Heart right ventricle (tissue), 16 donors: ENCODE measurements around the gene RAB22A. TPM values are rescaled to one million over a fixed set of nuclear protein-coding genes. Genes with fewer than 3 reads are reported as not detected.

ENCODE experiments used
- ATAC-seq, 8 donors: fragments of 200-7000 bp; cut with Tn5 transposase; one replicate each; pipeline ENCODE4 v1.9.1; 2020; ENCODE audit warnings: mild to moderate bottlenecking in 8 of 8, moderate library complexity in 8 of 8, moderate number of reproducible peaks in 1 of 8
- DNase-seq, 2 donors: peaks; one replicate each; pipeline ENCODE4 v3.0.0-alpha.2; 2020
- H3K27ac ChIP-seq, 10 donors: fragments of 200-600 bp; sonication (generic) in 2 of 10; one replicate each; pipeline versions ENCODE4 v1.5.0 to v1.8.0; 2020 to 2022; ENCODE audit warnings: mild to moderate bottlenecking in 3 of 10
- H3K27me3 ChIP-seq, 7 donors: fragments of 200-600 bp; one replicate each; pipeline ENCODE4 v1.8.0; 2021 to 2022; ENCODE audit warnings: mild to moderate bottlenecking in 2 of 7
- H3K36me3 ChIP-seq, 9 donors: fragments of 200-600 bp; sonication (generic) in 1 of 9; one replicate each; pipeline versions ENCODE4 v1.5.0 to v1.8.0; 2020 to 2022; ENCODE audit warnings: mild to moderate bottlenecking in 2 of 9
- H3K4me1 ChIP-seq, 9 donors: fragments of 200-600 bp; sonication (generic) in 1 of 9; one replicate each; pipeline versions ENCODE4 v1.5.0 to v1.8.0; 2020 to 2022; ENCODE audit warnings: mild to moderate bottlenecking in 4 of 9
- H3K4me3 ChIP-seq, 10 donors: fragments of 200-600 bp; sonication (generic) in 2 of 10; one replicate each; pipeline versions ENCODE4 v1.5.0 to v1.8.0; 2020 to 2022; ENCODE audit warnings: mild to moderate bottlenecking in 7 of 10, moderate library complexity in 2 of 10
- H3K9me3 ChIP-seq, 11 donors: fragments of 200-600 bp in 10 of 11; sonication (generic) in 2 of 11; one replicate each; pipeline versions ENCODE4 v1.5.0 to v1.8.0; 2013 to 2022; ENCODE audit warnings: mild to moderate bottlenecking in 2 of 11, control low read depth in 1 of 11, moderate library complexity in 1 of 11
- CTCF ChIP-seq, 9 donors: fragments of 200-600 bp; sonication (generic) in 2 of 9; IDR thresholded peaks; one replicate each; pipeline versions ENCODE4 v1.5.0 to v1.8.0; 2021 to 2022; ENCODE audit warnings: antibody characterized with exemption in 9 of 9, mild to moderate bottlenecking in 5 of 9, moderate library complexity in 1 of 9
- WGBS, 2 donors: extraction: QIAGEN DNeasy Blood & Tissue Kit; methylation state at CpG; one replicate each; pipeline ENCODE4 v1.1.7; 2013; ENCODE audit warnings: inconsistent platforms in 1 of 2; 5-methylcytosine and 5-hydroxymethylcytosine counted together
- intact Hi-C, 10 donors: fragments of 100-400 bp; cut with DNase I; formaldehyde crosslinking; loops; one replicate each; pipeline versions ENCODE4 v1.11.1 to v1.14.2; 2022
- polyA plus RNA-seq, 2 donors: library from polyadenylated mRNA; stranded (reverse); fragments of 200-250 nt; gene quantifications; one replicate each; pipeline ENCODE4 v1.2.3, GENCODE V29; 2013
- total RNA-seq, 10 donors: library from RNA; stranded (reverse); fragmentation: NEBNext Ultra II Directional in 3 of 10; extraction: Animal tissue kit (Norgen Biotek cat#: 25700) in 3 of 10; gene quantifications; one replicate each; pipeline versions ENCODE4 v1.2.1 to v1.2.4, GENCODE V29; 2021 to 2023
- donor health status: Arrhythmogenic right ventricular cardiomyopathy.
- donor health status: ischemic (EF 13 %, LVEDD 7.1; RV severe dilation, severe dysfunction).
- donor health status: healthy with polysubstance abuse.
- donor health status: DM: no; HTN: yes; CAD: no.
- donor health status: DM: no; HTN: no; CAD: no.
- donor health status: ischemic (EF 25% LVEDD 6.9; RV normal size, moderate dysfunction).
- donor health status: ischemic (EF 25% LVEDD 5.7; RV mildly dilated, moderate dysfunction).
- donor health status: healthy.
- donor health status: DM: yes; HTN: yes; CAD: no.
- donor health status: Ischemic cardiomyopathy.
- donor health status: ischemic (EF 35%, LVEDD 5.7; RV mildly dilated, moderate dysfunction).
- donor health status: nonischemic (EF 11% LVEDD 7.7; RV severe dilation, severe dysfunction).
- donor health status: DM: yes; HTN: yes; CAD: no.
- donor health status: PGD.
- donor health status: ischemic (EF 29% LVEDD 5.4; RV normal size, mild dysfunction).
- donor health status: nonischemic (EF 23%, LVEDD 6.1; RV moderate dilation, normal function).

Gene RAB22A
- total and polyA plus RNA-seq, 12 donors, result 4.2 to 8.5 (median 6.8) TPM

- Histone ChIP-seq H3K27ac (no peak overlapping the region), H3K36me3 (peaks cover 0 to 96% (median 22%) of the 10 kb centered on the region in 9 donors), H3K9me3 (no peaks in the 10 kb centered on the region), H3K4me3 (no peak overlapping the region), H3K27me3 (no peaks in the 10 kb centered on the region), H3K4me1 (peaks cover 0 to 5% (median 0%) of the 10 kb centered on the region in 9 donors)
- TF ChIP-seq CTCF (IDR thresholded peaks at IDR 0.05), result no peak
- 81 to 90% methylated on average over 9 of the region's 9 CpGs for WGBS, 2 donors
- DNase-seq, result no peak
- intact Hi-C loops, result no loop called here
- ATAC-seq, result no peak
Measured at GRCh38 chr20:58267389-58268215, 41.9 kb upstream of the RAB22A start.

GRCh38 chr20:58268421-58268821 lies 41.1 kb upstream of the RAB22A start:
- intact Hi-C loops, result no loop called here
- peaks cover 0 to 5% (median 0%) of the 10 kb centered on the region in 9 donors for H3K4me1 ChIP-seq
- H3K4me3 ChIP-seq, result no peak overlapping the region
- H3K36me3 ChIP-seq, result peaks cover 0 to 93% (median 19%) of the 10 kb centered on the region in 9 donors
- ATAC-seq (no peak), DNase-seq (no peak)
- WGBS, 2 donors, result 96 to 98% methylated on average over 7 of the region's 7 CpGs
- H3K9me3 ChIP-seq, result no peaks in the 10 kb centered on the region
- H3K27ac ChIP-seq, result no peak overlapping the region
- H3K27me3 ChIP-seq, result no peaks in the 10 kb centered on the region
- no peak for TF ChIP-seq CTCF (IDR thresholded peaks at IDR 0.05)

- ATAC-seq, result no peak
- Histone ChIP-seq H3K4me3 (no peak overlapping the region), H3K4me1 (peaks cover 0 to 5% (median 0%) of the 10 kb centered on the region in 9 donors), H3K27ac (no peak overlapping the region), H3K27me3 (no peaks in the 10 kb centered on the region), H3K36me3 (peaks cover 0 to 86% (median 16%) of the 10 kb centered on the region in 9 donors), H3K9me3 (peaks cover 0 to 4% (median 0%) of the 10 kb centered on the region in 11 donors)
- intact Hi-C loops, result no loop called here
- 69 to 72% methylated on average over 13 of the region's 13 CpGs for WGBS, 2 donors
- DNase-seq, result no peak
- TF ChIP-seq CTCF (IDR thresholded peaks at IDR 0.05), result no peak
Measured at GRCh38 chr20:58268936-58269619, 40.4 kb upstream of the RAB22A start.

GRCh38 chr20:58271606-58272351 lies 37.7 kb upstream of the RAB22A start:
- 93 to 94% methylated on average over 9 of the region's 9 CpGs for WGBS, 2 donors

More at GRCh38 chr20:58271606-58272351, 37.7 kb upstream of the RAB22A start:
- peaks cover 0 to 11% (median 0%) of the 10 kb centered on the region in 11 donors for H3K9me3 ChIP-seq
- no peak overlapping the region for H3K27ac ChIP-seq
- no peak for DNase-seq
- H3K27me3 ChIP-seq, result no peaks in the 10 kb centered on the region
- peaks cover 0 to 61% (median 12%) of the 10 kb centered on the region in 9 donors for H3K36me3 ChIP-seq
- ATAC-seq, result no peak
- H3K4me1 ChIP-seq, result peaks cover 0 to 5% (median 0%) of the 10 kb centered on the region in 9 donors
- intact Hi-C loops, result loop anchor here in 1 of 10 donors (10.0 kb wide), 1 partner anchor 63 kb away; no protein-coding TSS in a partner anchor
- no peak for TF ChIP-seq CTCF (IDR thresholded peaks at IDR 0.05)
- H3K4me3 ChIP-seq, result no peak overlapping the region
